Hepatocyte (in vitro differentiated cells): Measurements from ENCODE around the gene ENPP6. TPM values are rescaled to one million over a fixed set of nuclear protein-coding genes. Genes with fewer than 3 reads are reported as not detected.
"Not testable (repeated sequence)": the region's sequence is repeated elsewhere in the genome, so short reads cannot be mapped to it uniquely, and the experiment has no call there.

Experiments used
- DNase-seq: peaks from one replicate; pipeline ENCODE4 v3.0.0-alpha.2; 2016; ENCODE audit warnings: low spot score
- H2AFZ ChIP-seq: fragments of 200-600 bp; sonication (generic); 2 replicates; pipeline ENCODE4 v1.6.0; 2016; ENCODE audit warnings: antibody characterized with exemption, mild to moderate bottlenecking
- H3K27ac ChIP-seq: fragments of 200-600 bp; sonication (generic); 2 replicates; pipeline ENCODE4 v1.5.1; 2016; ENCODE audit warnings: mild to moderate bottlenecking
- H3K27me3 ChIP-seq: fragments of 200-600 bp; sonication (generic); 2 replicates; pipeline ENCODE4 v1.6.1; 2016
- H3K36me3 ChIP-seq: fragments of 200-600 bp; sonication (generic); replicated peaks from 2 replicates; pipeline ENCODE4 v1.5.1; 2016; ENCODE audit warnings: low read depth; ENCODE audit not compliant: insufficient read depth
- H3K4me1 ChIP-seq: fragments of 200-600 bp; sonication (generic); 2 replicates; pipeline ENCODE4 v1.5.1; 2016; ENCODE audit warnings: mild to moderate bottlenecking, moderate library complexity; ENCODE audit not compliant: insufficient read depth
- H3K4me2 ChIP-seq: fragments of 200-600 bp; sonication (generic); 2 replicates; pipeline ENCODE4 v1.6.0; 2016
- H3K4me3 ChIP-seq: fragments of 200-600 bp; sonication (generic); 2 replicates; pipeline ENCODE4 v1.5.1; 2016; ENCODE audit warnings: mild to moderate bottlenecking
- H3K79me2 ChIP-seq: fragments of 200-600 bp; sonication (generic); 2 replicates; pipeline ENCODE4 v1.6.0; 2017; ENCODE audit warnings: mild to moderate bottlenecking
- H3K9me2 ChIP-seq: fragments of 200-600 bp; sonication (generic); replicated peaks from 2 replicates; pipeline ENCODE4 v1.6.0; 2017; ENCODE audit warnings: mild to moderate bottlenecking; ENCODE audit not compliant: insufficient read depth
- H3K9me3 ChIP-seq: fragments of 200-600 bp; sonication (generic); 2 replicates; pipeline ENCODE4 v1.5.1; 2016; ENCODE audit warnings: low read depth, mild to moderate bottlenecking
- H4K20me1 ChIP-seq: fragments of 200-600 bp; sonication (generic); 2 replicates; pipeline ENCODE4 v1.6.0; 2016; ENCODE audit warnings: mild to moderate bottlenecking; ENCODE audit not compliant: insufficient read depth, poor library complexity, severe bottlenecking
- EZH2 ChIP-seq: fragments of 200-600 bp; sonication (generic); IDR thresholded peaks from 2 replicates; pipeline ENCODE4 v1.6.1; 2016; ENCODE audit warnings: antibody characterized with exemption, mild to moderate bottlenecking, borderline replicate concordance
- EZH2phosphoT487 ChIP-seq: fragments of 200-600 bp; sonication (generic); IDR thresholded peaks from one replicate; pipeline ENCODE4 v1.6.1; 2018; ENCODE audit warnings: antibody characterized with exemption, mild to moderate bottlenecking, low read depth, moderate library complexity; ENCODE audit not compliant: unreplicated experiment, severe bottlenecking
- WGBS: methylation state at CpG from one replicate; pipeline ENCODE4 v1.1.6; 2016; ENCODE audit warnings: low lambda C conversion rate; ENCODE audit errors: missing lambda C conversion rate; 5-methylcytosine and 5-hydroxymethylcytosine counted together
- polyA plus RNA-seq: library from polyadenylated mRNA; unstranded; fragments of >200 nt; fragmentation: Nextera tagmentation; extraction: Ambion mirVana; gene quantifications from 2 replicates; pipeline ENCODE4 v1.2.1, GENCODE V29; 2016
- total RNA-seq: library from RNA; depleted of rRNA; stranded (reverse); fragments of >200 nt; gene quantifications from 2 replicates; pipeline ENCODE4 v1.2.3, GENCODE V29; 2014
- TF ChIP-seq, protein P1 (sequence below): fragments of 200-600 bp; sonication (generic); IDR thresholded peaks from 2 replicates; pipeline ENCODE4 v1.5.1; 2016; ENCODE audit warnings: antibody characterized with exemption, mild to moderate bottlenecking; ENCODE audit not compliant: poor library complexity

Gene ENPP6
- total and polyA plus RNA-seq, 2 experiments from 2014 or later, result 0.03 TPM; not detected in 1

DNA sequence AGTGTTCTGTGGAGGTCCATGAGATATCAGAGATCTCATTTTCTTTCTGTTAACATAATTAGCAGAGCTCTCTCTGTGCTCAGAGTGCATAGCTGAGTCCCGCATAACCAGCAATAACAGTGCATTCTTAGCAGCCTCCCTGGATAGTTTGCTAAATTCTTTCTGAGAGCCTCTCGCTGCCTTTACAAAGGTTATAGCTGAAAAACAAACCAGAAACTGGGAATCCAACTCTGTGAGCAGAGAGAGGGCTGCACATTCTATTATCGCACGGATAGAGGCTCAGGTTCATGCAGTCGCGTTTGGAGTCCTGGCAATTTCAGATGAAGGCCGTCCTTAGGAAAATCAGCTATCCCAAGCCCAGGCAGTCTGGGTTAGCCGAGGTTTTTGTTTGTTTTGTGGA lies 1.2 kb downstream of the ENPP6 start:
- H3K27ac ChIP-seq, result no peak overlapping the region
- no peaks in the 10 kb centered on the region for H4K20me1 ChIP-seq
- no peaks in the 10 kb centered on the region for H3K79me2 ChIP-seq
- no peak for TF ChIP-seq EZH2
- TF ChIP-seq, protein P1, sequence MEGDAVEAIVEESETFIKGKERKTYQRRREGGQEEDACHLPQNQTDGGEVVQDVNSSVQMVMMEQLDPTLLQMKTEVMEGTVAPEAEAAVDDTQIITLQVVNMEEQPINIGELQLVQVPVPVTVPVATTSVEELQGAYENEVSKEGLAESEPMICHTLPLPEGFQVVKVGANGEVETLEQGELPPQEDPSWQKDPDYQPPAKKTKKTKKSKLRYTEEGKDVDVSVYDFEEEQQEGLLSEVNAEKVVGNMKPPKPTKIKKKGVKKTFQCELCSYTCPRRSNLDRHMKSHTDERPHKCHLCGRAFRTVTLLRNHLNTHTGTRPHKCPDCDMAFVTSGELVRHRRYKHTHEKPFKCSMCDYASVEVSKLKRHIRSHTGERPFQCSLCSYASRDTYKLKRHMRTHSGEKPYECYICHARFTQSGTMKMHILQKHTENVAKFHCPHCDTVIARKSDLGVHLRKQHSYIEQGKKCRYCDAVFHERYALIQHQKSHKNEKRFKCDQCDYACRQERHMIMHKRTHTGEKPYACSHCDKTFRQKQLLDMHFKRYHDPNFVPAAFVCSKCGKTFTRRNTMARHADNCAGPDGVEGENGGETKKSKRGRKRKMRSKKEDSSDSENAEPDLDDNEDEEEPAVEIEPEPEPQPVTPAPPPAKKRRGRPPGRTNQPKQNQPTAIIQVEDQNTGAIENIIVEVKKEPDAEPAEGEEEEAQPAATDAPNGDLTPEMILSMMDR, result no peak
- TF ChIP-seq EZH2phosphoT487, result no peak
- no peaks in the 10 kb centered on the region for H3K9me2 ChIP-seq
- no peak overlapping the region for H3K4me3 ChIP-seq
- peak overlapping the region; percentile 49 for H3K4me2 ChIP-seq
- no peaks in the 10 kb centered on the region for H3K9me3 ChIP-seq
- DNase-seq, result no peak
- peaks cover 6% of the 10 kb centered on the region for H3K4me1 ChIP-seq
- no peaks in the 10 kb centered on the region for H3K27me3 ChIP-seq
- WGBS, result 66% methylated on average over 8 of the region's 8 CpGs
- no peaks in the 10 kb centered on the region for H3K36me3 ChIP-seq
- H2AFZ ChIP-seq, result no peak overlapping the region

DNA sequence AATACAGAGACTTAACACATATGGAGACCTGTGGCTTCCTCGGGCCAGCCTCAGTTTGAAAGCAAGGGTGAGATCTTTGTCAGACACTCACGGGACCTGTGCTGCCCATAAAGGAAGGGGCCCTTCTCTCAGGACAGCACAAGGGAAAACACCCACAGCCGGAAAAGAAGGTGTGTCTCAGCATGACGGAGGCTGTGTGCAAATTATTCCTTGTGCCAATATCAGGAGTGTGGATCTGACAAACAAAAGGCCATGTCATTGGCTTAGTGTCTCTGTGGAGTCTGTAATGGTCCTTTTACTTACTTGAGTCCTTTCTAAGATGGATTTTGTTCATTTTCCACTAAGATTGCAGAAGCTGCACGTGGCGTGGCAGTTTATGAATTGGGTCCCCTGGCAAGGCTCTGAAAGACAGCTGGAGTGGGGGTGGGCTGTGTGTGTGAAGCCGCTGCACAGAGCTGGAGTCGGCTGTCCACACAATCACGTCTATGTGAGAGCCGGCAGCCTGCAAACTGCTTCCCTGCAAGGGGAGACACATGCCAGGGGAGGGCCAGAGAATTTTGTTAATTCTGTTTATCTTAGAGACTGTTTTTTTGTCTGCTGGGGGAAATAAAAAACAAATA lies 1.9 kb downstream of the ENPP6 start:
- peak; percentile 26 for DNase-seq

DNA sequence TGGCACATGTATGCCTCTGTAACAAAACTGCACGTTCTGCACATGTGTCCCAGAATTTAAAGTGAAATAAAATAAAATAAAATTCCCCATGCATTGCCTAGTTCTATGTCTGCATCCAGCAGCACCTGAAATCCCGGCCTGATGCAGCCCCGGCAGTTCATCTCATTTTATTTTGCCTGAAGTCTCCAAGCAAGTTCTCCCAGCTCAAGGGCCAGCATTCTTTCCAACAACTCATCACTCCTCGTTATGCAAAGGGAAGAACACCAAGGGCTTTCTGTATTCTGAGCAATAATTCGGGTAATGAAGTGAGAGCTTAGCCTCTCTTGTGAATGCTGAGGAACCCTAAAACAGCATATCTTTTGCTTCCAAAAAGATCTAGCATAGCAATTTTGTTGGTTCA lies 2.7 kb downstream of the ENPP6 start:
- no peaks in the 10 kb centered on the region for H3K9me3 ChIP-seq
- H2AFZ ChIP-seq, result no peak overlapping the region
- 88% methylated on average over 5 of the region's 5 CpGs for WGBS
- no peaks in the 10 kb centered on the region for H3K27me3 ChIP-seq
- no peak overlapping the region for H3K4me3 ChIP-seq
- DNase-seq, result no peak
- H4K20me1 ChIP-seq, result no peaks in the 10 kb centered on the region
- no peak for TF ChIP-seq EZH2phosphoT487
- TF ChIP-seq, protein P1, result no peak
- no peak for TF ChIP-seq EZH2
- no peaks in the 10 kb centered on the region for H3K9me2 ChIP-seq
- H3K4me1 ChIP-seq, result peaks cover 6% of the 10 kb centered on the region
- H3K27ac ChIP-seq, result peak overlapping the region; percentile 21
- H3K4me2 ChIP-seq, result no peak overlapping the region
- no peaks in the 10 kb centered on the region for H3K79me2 ChIP-seq
- no peaks in the 10 kb centered on the region for H3K36me3 ChIP-seq

More for the DNA sequence above, 1.9 kb downstream of the ENPP6 start:
- Histone ChIP-seq H3K27ac (peak overlapping the region; percentile 21), H3K4me1 (peaks cover 6% of the 10 kb centered on the region), H4K20me1 (no peaks in the 10 kb centered on the region), H3K4me2 (peak overlapping the region; percentile 49), H3K79me2 (no peaks in the 10 kb centered on the region), H3K9me2 (no peaks in the 10 kb centered on the region), H3K9me3 (no peaks in the 10 kb centered on the region), H3K27me3 (no peaks in the 10 kb centered on the region), H3K4me3 (no peak overlapping the region), H3K36me3 (no peaks in the 10 kb centered on the region), H2AFZ (peak overlapping the region; percentile 44)
- no peak for TF ChIP-seq EZH2phosphoT487
- TF ChIP-seq EZH2, result no peak
- TF ChIP-seq, protein P1, result no peak
- 43% methylated on average over 10 of the region's 10 CpGs for WGBS

DNA sequence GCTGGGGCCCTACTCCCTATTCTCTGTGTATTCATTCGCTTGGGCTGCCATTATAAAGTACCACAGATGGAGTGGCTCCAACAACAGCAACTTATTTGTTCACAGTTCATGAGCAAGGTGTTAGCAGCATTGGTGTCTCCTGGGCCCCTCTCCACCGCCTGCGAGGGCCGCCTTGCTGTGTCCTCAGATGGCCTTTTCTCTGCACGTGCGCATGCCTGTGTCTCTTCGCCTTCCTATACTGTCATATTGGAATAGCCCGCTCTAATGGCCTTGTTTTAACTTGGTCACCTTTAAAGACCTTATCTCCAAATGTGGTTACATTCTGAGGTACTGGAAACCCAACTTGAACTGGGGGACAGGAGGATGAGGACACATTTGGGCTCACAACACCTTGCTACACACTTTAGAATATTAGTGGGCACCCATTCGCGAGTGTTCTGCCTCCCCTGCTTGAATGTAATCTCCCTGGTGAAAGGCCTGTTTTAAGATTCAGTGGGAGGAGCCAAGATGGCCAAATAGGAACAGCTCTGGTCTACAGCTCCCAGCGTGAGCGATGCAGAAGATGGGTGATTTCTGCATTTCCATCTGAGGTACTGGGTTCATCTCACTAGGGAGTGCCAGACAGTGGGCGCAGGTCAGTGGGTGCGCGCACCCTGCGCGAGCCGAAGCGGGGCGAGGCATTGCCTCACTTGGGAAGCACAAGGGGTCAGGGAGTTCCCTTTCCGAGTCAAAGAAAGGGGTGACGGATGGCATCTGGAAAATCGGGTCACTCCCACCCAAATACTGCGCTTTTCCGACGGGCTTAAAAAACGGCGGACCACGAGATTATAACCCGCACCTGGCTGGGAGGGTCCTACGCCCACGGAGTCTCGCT lies 9.7 kb downstream of the ENPP6 start:
- 89% methylated on average over 31 of the region's 33 CpGs for WGBS
- H3K4me1 ChIP-seq, H2AFZ ChIP-seq, DNase-seq, H3K9me3 ChIP-seq, H3K36me3 ChIP-seq, H3K4me3 ChIP-seq, H3K79me2 ChIP-seq, H3K9me2 ChIP-seq, H4K20me1 ChIP-seq, H3K27ac ChIP-seq, H3K4me2 ChIP-seq, H3K27me3 ChIP-seq: not testable (repeated sequence)
